Thoracic aorta endothelial cell (primary cell): Measurements from ENCODE around the gene OR7A17. TPM values are rescaled to one million over a fixed set of nuclear protein-coding genes. Genes with fewer than 3 reads are reported as not detected.

Experiments used
- small RNA-seq: library from RNA; depleted of rRNA; stranded (forward); fragments of <200 nt; gene quantifications from one replicate; pipeline ENCODE3, GENCODE V24; 2012
- total RNA-seq: library from RNA; depleted of rRNA; stranded (reverse); fragments of >200 nt; gene quantifications from 2 replicates; pipeline ENCODE4 v1.2.3, GENCODE V29; 2012

OR7A17 gene
- total RNA-seq = not detected in 2 replicates

DNA sequence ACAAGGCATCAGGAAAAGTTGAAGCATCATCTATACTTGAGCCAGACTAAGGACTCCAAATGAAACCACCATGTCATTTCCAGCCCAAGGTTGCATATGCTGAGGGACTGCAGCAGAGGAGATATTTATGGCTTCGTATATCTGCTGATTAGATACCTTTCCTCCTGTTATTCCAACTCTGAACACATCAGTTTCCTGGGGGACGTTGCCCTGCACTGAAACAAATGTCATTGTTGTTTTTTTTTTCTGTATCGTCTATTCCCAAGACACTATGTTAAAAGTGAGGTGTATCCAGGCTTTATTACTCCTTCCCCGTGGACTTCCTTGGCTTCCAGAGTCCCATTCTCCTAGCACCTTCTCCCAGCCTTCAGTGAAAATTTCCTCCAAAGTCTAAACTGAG, at the start of gene OR7A17:
OR7A17 (minus strand) TSS at position 101 of the 400 bp plus-strand sequence. CDS start 4,777 bp downstream, outside the sequence.

DNA sequence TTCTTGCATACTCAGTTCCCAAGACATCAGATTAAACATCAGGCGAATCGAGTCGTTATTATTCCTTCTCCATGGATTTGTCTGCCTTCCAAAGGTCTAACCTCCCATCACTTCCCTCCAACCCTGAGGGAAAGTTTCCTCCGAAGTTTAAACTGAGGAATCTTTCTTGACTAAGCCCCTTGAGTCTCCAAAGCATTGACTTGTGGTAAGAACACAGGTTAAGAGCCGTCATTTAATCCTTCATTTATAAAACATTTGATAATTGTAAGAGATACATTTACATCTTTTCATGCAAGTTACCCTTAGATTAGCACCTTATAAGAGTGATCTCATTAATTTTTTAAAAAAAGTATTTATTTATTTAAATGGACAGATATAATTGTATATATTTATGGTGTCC, 37.1 kb downstream of the OR7A17 start, which contains the start of gene OR7A10:
OR7A10 (minus strand) TSS at position 101 of the 400 bp plus-strand sequence. CDS start 7,045 bp downstream, outside the sequence.

DNA sequence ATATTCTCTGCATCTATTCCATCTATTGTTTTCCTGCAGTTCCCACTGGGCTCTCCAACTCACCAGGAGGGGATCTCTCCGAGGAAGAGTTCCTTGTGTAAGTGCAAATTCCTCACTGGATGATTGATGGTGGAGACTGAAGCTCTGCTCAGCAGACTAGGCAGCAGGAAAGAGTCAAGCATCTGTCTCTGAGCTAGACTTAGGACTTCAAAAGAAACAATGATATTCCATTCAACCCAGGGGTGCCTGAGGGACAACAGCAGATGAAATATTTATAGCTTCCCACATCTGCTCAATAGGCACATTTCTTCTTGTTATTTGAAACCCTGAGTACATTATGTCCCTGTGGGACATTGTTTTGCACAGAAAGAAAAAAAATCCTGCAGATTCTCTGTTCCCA, 50.9 kb downstream of the OR7A17 start, which contains the start of the genes OR7A5 and OR7C1:
OR7A5 (minus strand) TSS at position 175 of the 400 bp plus-strand sequence. CDS start 6,944 bp downstream, outside the sequence.
OR7C1 (minus strand) TSS at position 175 of the 400 bp plus-strand sequence. CDS start 35,049 bp downstream, outside the sequence.

Small RNAs within 50 kb of the gene (small RNA-seq; reads per million reads assigned to genes)
- not detected for gene OR7A18P

Other genes with a start within 250 kb of the OR7A17 start
- gene ADGRE3, start 211.3 kb downstream of the OR7A17 start, total RNA-seq = not detected in 2 replicates
- gene ZNF333, start 196.1 kb downstream of the OR7A17 start, total RNA-seq = 13.4 and 14.8 TPM in 2 replicates
- gene ADGRE2, start 107.6 kb downstream of the OR7A17 start, total RNA-seq = not detected in 2 replicates
- gene OR7A5, start 50.9 kb downstream of the OR7A17 start, total RNA-seq = not detected in 2 replicates
- gene OR7C1, start 50.9 kb downstream of the OR7A17 start, total RNA-seq = not detected in 2 replicates
- not detected in 2 replicates for gene OR7A10, start 37.2 kb downstream of the OR7A17 start, total RNA-seq
- gene OR7C2, start 55.4 kb upstream of the OR7A17 start, total RNA-seq = not detected in 2 replicates
- not detected in 2 replicates for gene SLC1A6, start 93.7 kb upstream of the OR7A17 start, total RNA-seq
- gene CASP14, start 163.3 kb upstream of the OR7A17 start, total RNA-seq = not detected in 2 replicates
- gene OR1I1, start 196.1 kb upstream of the OR7A17 start, total RNA-seq = not detected in 2 replicates
- gene SYDE1, start 221.3 kb upstream of the OR7A17 start, total RNA-seq = 14.0 and 19.2 TPM in 2 replicates